Heart right ventricle (tissue), 16 donors: Measurements from ENCODE around the gene SGCD. TPM values are rescaled to one million over a fixed set of nuclear protein-coding genes. Genes with fewer than 3 reads are reported as not detected.
A peak's percentile ranks its signal among the peaks of the same experiment; 100 is the strongest.

Experiments used
- ATAC-seq, 8 donors: fragments of 200-7000 bp; cut with Tn5 transposase; one replicate each; pipeline ENCODE4 v1.9.1; 2020; ENCODE audit warnings: mild to moderate bottlenecking in 8 of 8, moderate library complexity in 8 of 8, moderate number of reproducible peaks in 1 of 8
- DNase-seq, 2 donors: peaks; one replicate each; pipeline ENCODE4 v3.0.0-alpha.2; 2020
- H3K27ac ChIP-seq, 10 donors: fragments of 200-600 bp; sonication (generic) in 2 of 10; one replicate each; pipeline versions ENCODE4 v1.5.0 to v1.8.0; 2020 to 2022; ENCODE audit warnings: mild to moderate bottlenecking in 3 of 10
- H3K27me3 ChIP-seq, 7 donors: fragments of 200-600 bp; one replicate each; pipeline ENCODE4 v1.8.0; 2021 to 2022; ENCODE audit warnings: mild to moderate bottlenecking in 2 of 7
- H3K36me3 ChIP-seq, 9 donors: fragments of 200-600 bp; sonication (generic) in 1 of 9; one replicate each; pipeline versions ENCODE4 v1.5.0 to v1.8.0; 2020 to 2022; ENCODE audit warnings: mild to moderate bottlenecking in 2 of 9
- H3K4me1 ChIP-seq, 9 donors: fragments of 200-600 bp; sonication (generic) in 1 of 9; one replicate each; pipeline versions ENCODE4 v1.5.0 to v1.8.0; 2020 to 2022; ENCODE audit warnings: mild to moderate bottlenecking in 4 of 9
- H3K4me3 ChIP-seq, 10 donors: fragments of 200-600 bp; sonication (generic) in 2 of 10; one replicate each; pipeline versions ENCODE4 v1.5.0 to v1.8.0; 2020 to 2022; ENCODE audit warnings: mild to moderate bottlenecking in 7 of 10, moderate library complexity in 2 of 10
- H3K9me3 ChIP-seq, 11 donors: fragments of 200-600 bp in 10 of 11; sonication (generic) in 2 of 11; one replicate each; pipeline versions ENCODE4 v1.5.0 to v1.8.0; 2013 to 2022; ENCODE audit warnings: mild to moderate bottlenecking in 2 of 11, control low read depth in 1 of 11, moderate library complexity in 1 of 11
- CTCF ChIP-seq, 9 donors: fragments of 200-600 bp; sonication (generic) in 2 of 9; IDR thresholded peaks; one replicate each; pipeline versions ENCODE4 v1.5.0 to v1.8.0; 2021 to 2022; ENCODE audit warnings: antibody characterized with exemption in 9 of 9, mild to moderate bottlenecking in 5 of 9, moderate library complexity in 1 of 9
- WGBS, 2 donors: extraction: QIAGEN DNeasy Blood & Tissue Kit; methylation state at CpG; one replicate each; pipeline ENCODE4 v1.1.7; 2013; ENCODE audit warnings: inconsistent platforms in 1 of 2; 5-methylcytosine and 5-hydroxymethylcytosine counted together
- intact Hi-C, 10 donors: fragments of 100-400 bp; cut with DNase I; formaldehyde crosslinking; loops; one replicate each; pipeline versions ENCODE4 v1.11.1 to v1.14.2; 2022
- polyA plus RNA-seq, 2 donors: library from polyadenylated mRNA; stranded (reverse); fragments of 200-250 nt; gene quantifications; one replicate each; pipeline ENCODE4 v1.2.3, GENCODE V29; 2013
- total RNA-seq, 10 donors: library from RNA; stranded (reverse); fragmentation: NEBNext Ultra II Directional in 3 of 10; extraction: Animal tissue kit (Norgen Biotek cat#: 25700) in 3 of 10; gene quantifications; one replicate each; pipeline versions ENCODE4 v1.2.1 to v1.2.4, GENCODE V29; 2021 to 2023
- donor health status: Arrhythmogenic right ventricular cardiomyopathy.
- donor health status: ischemic (EF 13 %, LVEDD 7.1; RV severe dilation, severe dysfunction).
- donor health status: healthy with polysubstance abuse.
- donor health status: DM: no; HTN: yes; CAD: no.
- donor health status: DM: no; HTN: no; CAD: no.
- donor health status: ischemic (EF 25% LVEDD 6.9; RV normal size, moderate dysfunction).
- donor health status: ischemic (EF 25% LVEDD 5.7; RV mildly dilated, moderate dysfunction).
- donor health status: healthy.
- donor health status: DM: yes; HTN: yes; CAD: no.
- donor health status: Ischemic cardiomyopathy.
- donor health status: ischemic (EF 35%, LVEDD 5.7; RV mildly dilated, moderate dysfunction).
- donor health status: nonischemic (EF 11% LVEDD 7.7; RV severe dilation, severe dysfunction).
- donor health status: DM: yes; HTN: yes; CAD: no.
- donor health status: PGD.
- donor health status: ischemic (EF 29% LVEDD 5.4; RV normal size, mild dysfunction).
- donor health status: nonischemic (EF 23%, LVEDD 6.1; RV moderate dilation, normal function).

Gene SGCD
- total and polyA plus RNA-seq, 12 donors, result 12.0 to 153 (median 99.6) TPM

GRCh38 chr5:156328161-156328560, 1.2 kb downstream of the SGCD start:
- 28 to 35% methylated on average over 3 of the region's 3 CpGs for WGBS, 2 donors
- DNase-seq (no peak), ATAC-seq (peak in 3 of 8 donors; percentile 18 to 35 (median 27))
- no peak for TF ChIP-seq CTCF (IDR thresholded peaks at IDR 0.05)
- peaks cover 0 to 45% (median 17%) of the 10 kb centered on the region in 9 donors for H3K4me1 ChIP-seq
- peak overlapping the region; percentile 29 to 66 (median 53) for H3K4me3 ChIP-seq
- peaks cover 0 to 27% (median 0%) of the 10 kb centered on the region in 9 donors for H3K36me3 ChIP-seq
- H3K27ac ChIP-seq, result peak overlapping the region; percentile 9 to 88 (median 80)
- intact Hi-C loops, result loop anchor here in 4 of 10 donors (2.0 to 10.0 kb wide), 7 partner anchors 139 to 595 kb away; no protein-coding TSS in a partner anchor
- no peaks in the 10 kb centered on the region for H3K9me3 ChIP-seq
- H3K27me3 ChIP-seq, result no peaks in the 10 kb centered on the region

DNA sequence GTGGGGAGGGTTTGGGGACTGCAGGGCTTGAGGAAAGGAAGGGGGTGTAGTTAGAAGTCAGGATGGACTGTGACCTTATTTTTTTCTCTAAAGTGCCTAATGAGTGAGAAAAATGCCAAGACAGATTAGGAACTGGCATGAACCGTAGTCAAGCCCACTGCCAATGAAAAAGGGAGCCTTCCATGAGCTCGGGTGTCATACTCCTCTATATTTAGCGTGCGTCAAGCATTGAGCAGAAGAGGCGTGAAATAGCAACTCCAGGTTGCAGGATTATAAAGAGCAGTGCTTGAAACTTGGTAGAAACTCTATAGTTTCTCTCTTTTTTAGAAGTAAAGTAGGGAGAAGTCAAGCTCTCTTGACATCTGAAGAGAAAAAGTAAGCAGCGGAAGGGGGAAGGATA, 1.8 kb downstream of the SGCD start:
- Histone ChIP-seq H3K9me3 (no peaks in the 10 kb centered on the region), H3K27ac (peak overlapping the region; percentile 9 to 88 (median 80)), H3K4me1 (peaks cover 0 to 45% (median 17%) of the 10 kb centered on the region in 9 donors), H3K27me3 (no peaks in the 10 kb centered on the region), H3K4me3 (peak overlapping the region; percentile 29 to 66 (median 53)), H3K36me3 (peaks cover 0 to 27% (median 0%) of the 10 kb centered on the region in 9 donors)
- no peak for TF ChIP-seq CTCF (IDR thresholded peaks at IDR 0.05)
- WGBS, 2 donors, result 45 to 63% methylated on average over 6 of the region's 6 CpGs
- peak; percentile 36 to 84 (median 72) for ATAC-seq
- intact Hi-C loops, result loop anchor here in 4 of 10 donors (2.0 to 10.0 kb wide), 7 partner anchors 139 to 596 kb away; no protein-coding TSS in a partner anchor
- DNase-seq, result peak in 1 of 2 donors; percentile 27

DNA sequence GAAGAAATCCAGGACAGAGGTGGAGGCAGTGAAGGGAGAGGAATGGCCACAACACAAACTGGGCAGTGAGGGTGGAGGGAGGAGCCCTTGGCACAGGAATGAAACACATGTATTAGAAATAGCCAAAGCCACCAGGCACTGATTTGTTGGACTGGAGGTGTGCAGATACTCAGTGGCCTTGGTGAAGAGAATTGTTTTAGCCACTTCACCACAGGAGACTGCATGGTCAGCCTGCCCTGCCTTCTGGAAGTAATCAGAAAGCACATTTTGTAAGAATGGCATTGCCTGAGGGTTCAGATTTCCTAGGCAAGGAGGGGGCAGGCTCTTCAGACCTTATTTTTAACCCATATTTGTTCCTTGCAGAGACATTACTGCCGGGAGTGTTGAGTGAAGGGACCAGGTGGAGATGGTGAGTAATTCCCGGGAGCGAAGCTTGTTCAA, 2.2 kb downstream of the SGCD start:
- TF ChIP-seq CTCF (IDR thresholded peaks at IDR 0.05), result no peak
- ATAC-seq (peak; percentile 43 to 91 (median 74)), DNase-seq (peak; percentile 15 to 61)
- H3K9me3 ChIP-seq, result no peaks in the 10 kb centered on the region
- H3K27me3 ChIP-seq, result no peaks in the 10 kb centered on the region
- H3K4me3 ChIP-seq, result peak overlapping the region in 9 of 10 donors; percentile 29 to 66 (median 59)
- 60 to 67% methylated on average over 3 of the region's 3 CpGs for WGBS, 2 donors
- H3K4me1 ChIP-seq, result peaks cover 0 to 45% (median 17%) of the 10 kb centered on the region in 9 donors
- peak overlapping the region; percentile 9 to 88 (median 80) for H3K27ac ChIP-seq
- peaks cover 0 to 27% (median 0%) of the 10 kb centered on the region in 9 donors for H3K36me3 ChIP-seq
- intact Hi-C loops, result loop anchor here in 4 of 10 donors (2.0 to 10.0 kb wide), 7 partner anchors 138 to 596 kb away; no protein-coding TSS in a partner anchor

- Histone ChIP-seq H3K9me3 (no peaks in the 10 kb centered on the region), H3K27ac (peak overlapping the region in 1 of 10 donors; percentile 82), H3K27me3 (no peaks in the 10 kb centered on the region), H3K4me1 (peaks cover 0 to 40% (median 14%) of the 10 kb centered on the region in 9 donors), H3K4me3 (no peak overlapping the region), H3K36me3 (peaks cover 0 to 27% (median 0%) of the 10 kb centered on the region in 9 donors)
- ATAC-seq (no peak), DNase-seq (no peak)
- TF ChIP-seq CTCF (IDR thresholded peaks at IDR 0.05), result no peak
- intact Hi-C loops, result loop anchor here in 3 of 10 donors (10.0 kb wide), 2 partner anchors 296 to 484 kb away; no protein-coding TSS in a partner anchor
- WGBS, 2 donors, result 79 to 87% methylated on average over 7 of the region's 7 CpGs
Measured at GRCh38 chr5:156330141-156330870, 3.3 kb downstream of the SGCD start.
